Posterior vena cava (tissue), 2 donors: ENCODE data around the gene UBE2E1. TPM values are rescaled to one million over a fixed set of nuclear protein-coding genes. Genes with fewer than 3 reads are reported as not detected.

Source experiments
- DNase-seq: peaks from one replicate; pipeline ENCODE4 v3.0.0-alpha.2; 2020; ENCODE audit warnings: low spot score
- intact Hi-C, 2 donors: fragments of 100-400 bp; cut with DNase I; formaldehyde crosslinking; loops; one replicate each; pipeline versions ENCODE4 v1.14.1 to v1.14.2; 2022 to 2023
- total RNA-seq, 2 donors: library from RNA; stranded (reverse); fragmentation: NEBNext Ultra II Directional; extraction: Animal tissue kit (Norgen Biotek cat#: 25700); gene quantifications; one replicate each; pipeline ENCODE4 v1.2.1, GENCODE V29; 2021
- donor health status: DM: yes; HTN: yes; CAD: no.
- donor health status: DM: yes; HTN: yes; CAD: no.

Gene UBE2E1
- total RNA-seq, 2 donors from 2014 or later: 88.4 to 135 TPM

DNA sequence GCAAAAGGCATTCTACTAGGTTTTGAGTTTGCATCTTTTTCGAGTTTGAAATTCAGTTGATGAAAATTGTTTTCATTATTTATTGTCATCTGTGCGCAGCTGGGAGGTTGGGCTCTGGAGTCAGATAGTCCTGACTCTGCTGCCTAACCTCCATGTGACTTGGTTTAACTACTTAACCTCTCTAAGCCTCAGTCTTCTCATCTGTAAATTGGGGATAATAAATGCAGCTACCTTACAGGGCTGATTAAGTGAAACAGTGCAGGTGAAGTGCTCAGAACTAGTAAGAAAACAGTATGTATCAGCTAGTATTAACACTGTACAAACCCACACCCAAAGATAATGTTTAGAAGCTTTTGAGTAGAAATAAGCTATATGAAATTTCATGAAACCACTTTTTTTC lies 14.1 kb upstream of the UBE2E1 start:
- no peak for DNase-seq
- intact Hi-C loops: no loop called here

DNA sequence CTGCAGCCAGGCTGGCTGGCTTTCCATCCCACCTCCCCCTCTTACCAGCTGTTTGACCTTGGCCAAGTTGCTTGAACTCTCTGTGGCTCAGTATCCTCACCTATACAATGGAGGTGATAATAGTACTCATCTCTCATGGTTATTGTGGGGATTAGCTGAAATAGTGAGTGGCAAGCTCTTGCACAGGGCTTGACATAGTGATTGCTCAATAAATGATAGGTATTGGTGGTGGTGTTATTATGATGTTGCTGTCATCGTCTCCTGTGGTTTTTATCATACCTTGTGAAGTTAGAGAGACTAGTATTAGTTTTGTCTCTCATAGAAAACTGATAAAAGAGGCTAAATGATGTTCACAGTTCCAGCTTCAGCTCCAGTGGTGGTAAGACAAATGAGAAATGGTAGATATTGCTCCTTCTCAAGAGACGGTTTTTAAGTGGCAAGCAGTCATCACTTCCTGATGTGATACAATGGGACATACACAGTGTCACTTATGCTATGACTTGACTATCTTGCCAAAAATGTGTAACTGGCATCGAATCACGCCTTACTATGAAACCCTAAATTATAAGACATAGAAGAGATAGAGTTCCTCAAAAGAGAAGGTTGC lies 12.1 kb upstream of the UBE2E1 start:
- no peak for DNase-seq
- intact Hi-C loops: no loop called here

DNA sequence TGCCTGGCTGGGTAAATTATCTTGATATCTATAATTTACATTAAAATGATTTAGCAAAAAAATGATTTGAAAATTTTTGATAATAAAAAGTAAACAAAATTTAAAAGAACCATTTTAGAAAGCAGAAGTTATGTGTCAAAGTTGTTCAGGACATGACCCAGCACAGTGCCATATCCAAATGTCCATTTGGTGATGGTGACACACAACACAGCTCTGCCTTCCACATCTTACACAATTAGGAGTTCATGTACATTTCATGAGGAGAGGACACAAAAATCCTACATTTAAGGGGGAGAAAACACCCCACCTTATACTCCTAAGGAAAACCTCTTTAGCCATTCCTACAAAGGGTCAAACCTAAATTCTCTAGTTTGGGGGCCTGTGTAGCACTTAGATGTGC lies 10.7 kb upstream of the UBE2E1 start:
- intact Hi-C loops: no loop called here

DNA sequence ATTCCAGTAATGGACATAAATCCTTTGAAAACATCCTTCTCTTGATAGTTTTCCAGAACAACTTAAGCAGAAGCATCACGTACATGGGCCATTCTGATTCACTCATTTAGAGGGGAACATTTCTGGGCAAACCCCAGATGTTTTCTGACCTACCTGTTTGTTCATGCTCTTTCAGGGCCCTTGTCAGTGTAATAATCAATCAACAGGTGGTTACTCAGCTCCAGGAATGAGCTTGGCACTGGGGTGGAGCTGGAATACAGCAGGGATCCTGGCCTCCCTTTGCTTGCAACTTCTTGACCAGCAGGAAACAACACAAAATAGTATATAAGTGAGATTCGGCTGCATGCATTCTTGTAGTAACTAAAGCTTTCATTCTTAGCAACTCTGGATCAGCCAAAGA lies 9.2 kb upstream of the UBE2E1 start:
- no peak for DNase-seq
- intact Hi-C loops: no loop called here

More for the DNA sequence above, 10.7 kb upstream of the UBE2E1 start:
- DNase-seq: no peak

DNA sequence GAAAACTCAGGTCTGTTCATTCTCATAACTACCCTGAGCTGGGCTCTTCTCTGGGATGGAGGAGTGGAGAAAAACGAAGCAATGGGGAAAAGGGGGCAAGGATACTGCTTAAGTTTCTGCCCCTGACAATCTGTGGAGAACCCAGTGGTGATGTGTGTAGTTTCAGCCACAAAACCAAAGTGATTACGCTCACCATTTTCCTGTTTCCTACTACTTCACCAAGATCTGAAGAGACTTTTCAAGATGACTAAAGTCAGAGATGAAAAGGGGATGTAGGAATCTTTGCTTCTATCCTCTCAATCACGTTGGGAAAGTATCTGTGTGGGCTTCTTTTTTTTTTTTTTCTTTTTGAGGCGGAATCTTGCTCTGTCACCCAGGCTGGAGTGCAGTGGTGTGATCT lies 8.3 kb upstream of the UBE2E1 start:
- intact Hi-C loops: no loop called here
- DNase-seq: no peak

DNA sequence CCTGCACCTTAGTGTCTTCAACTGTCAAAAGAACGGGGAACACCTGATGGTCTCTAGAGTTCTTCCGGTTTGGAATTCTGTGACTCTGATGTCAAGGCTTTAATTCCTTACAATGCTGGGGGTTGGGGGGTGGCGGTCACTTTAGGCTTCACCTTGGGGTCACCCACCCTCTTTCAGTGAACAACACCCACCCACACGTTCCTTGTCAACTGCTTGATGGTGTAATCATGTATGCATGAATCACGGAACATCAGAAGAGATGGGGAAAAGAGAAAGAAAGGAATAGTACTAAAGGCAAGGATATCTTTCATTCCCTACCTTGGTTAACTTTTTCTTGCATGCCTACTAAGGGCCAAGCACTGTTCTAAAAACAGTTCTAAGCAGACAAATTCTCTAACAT lies 7.3 kb upstream of the UBE2E1 start:
- DNase-seq: no peak
- intact Hi-C loops: no loop called here

DNA sequence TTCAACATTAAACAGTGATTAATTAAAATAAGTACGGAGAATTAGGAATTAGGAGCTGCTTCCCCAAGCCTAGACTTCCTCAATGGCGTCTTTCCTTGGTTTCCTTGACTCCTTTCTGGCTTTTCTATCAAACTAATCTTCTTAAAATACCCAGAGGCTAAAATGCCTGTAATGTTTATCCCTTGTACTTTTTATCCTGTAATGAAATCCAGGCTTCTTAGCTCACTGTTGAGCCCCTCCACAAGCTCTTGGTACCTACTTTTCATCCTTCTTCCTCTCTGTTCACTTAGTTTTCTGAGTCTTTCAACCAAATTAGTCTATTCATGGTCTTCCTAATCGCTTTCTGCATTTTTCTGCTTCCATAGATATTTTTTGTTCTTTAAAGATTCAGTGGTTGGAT lies 6.9 kb upstream of the UBE2E1 start:
- intact Hi-C loops: no loop called here
- no peak for DNase-seq

DNA sequence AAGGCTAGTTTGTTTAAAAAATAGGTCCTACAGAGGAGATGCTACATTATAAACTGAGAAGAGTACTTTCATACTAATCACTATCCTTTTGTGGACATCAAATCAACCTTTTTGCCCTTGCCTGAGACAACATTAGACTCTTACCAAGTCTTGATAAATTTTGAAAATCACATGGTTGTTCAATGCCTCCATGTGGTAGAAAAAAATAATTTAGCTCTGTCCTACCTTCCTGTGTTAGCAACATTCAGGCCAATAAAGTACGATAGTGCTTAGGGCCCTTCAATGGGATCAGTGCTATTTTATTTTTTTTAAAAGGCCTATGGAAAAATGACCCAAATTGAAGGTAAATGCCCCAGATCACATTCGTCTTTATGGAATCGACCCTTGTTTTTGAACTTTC lies 5.0 kb upstream of the UBE2E1 start:
- no peak for DNase-seq
- intact Hi-C loops: no loop called here

DNA sequence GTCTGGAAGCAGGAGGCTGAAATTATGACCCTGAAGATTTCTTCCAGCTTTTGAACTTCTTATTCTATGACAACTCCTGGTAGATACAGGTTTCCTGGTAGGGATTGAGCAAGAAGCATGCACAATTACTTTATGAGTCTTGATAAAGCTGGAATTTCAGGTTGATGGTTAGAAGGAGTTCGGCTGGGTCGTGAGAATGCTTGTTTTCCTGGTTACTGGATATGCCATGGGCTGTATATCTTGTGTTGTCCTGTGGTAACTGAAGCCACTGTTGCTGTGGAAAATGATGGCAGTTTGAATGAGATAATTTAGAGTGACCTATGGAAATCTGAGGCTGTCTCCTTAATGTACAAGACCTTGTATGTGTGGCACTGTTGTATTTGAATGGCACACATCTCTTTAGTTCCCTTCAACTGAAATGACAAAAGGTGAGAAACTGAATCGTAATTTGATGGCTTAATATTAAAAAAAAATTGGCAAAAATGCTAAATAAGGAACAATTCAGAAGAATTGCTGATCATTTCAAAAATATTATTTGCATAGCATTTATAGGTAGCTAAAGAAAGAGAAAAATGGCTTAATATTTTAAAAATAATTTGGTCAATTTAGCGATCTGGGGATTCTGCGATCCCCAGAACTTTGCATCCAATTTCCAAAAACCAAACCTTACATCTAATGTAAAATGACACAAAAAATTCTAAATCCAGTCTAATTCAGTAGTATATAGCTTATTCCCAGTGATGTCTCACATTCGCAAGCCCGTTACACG lies 1.1 kb upstream of the UBE2E1 start:
- intact Hi-C loops: no loop called here
- no peak for DNase-seq

DNA sequence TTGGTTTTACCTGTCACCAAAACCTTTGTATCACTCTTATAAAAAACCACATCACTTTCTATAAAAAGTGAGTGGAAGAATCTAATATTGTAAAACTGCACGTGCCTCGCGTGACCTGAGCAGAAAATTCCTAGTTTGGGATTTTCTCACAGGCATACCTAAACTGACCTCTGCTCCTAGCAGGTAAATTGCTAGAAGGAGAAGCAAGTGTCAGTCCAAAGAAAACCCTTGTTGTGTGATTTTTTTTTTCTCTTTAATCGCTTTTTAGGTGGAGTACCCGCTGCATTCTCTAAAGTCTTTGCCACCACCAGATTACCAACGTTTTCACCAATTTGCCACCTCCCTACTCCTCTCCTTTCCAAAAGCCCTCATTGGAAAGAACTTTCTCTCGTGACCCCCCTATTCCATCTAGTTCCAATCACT lies 534 bp upstream of the UBE2E1 start:
- no peak for DNase-seq
- intact Hi-C loops: no loop called here

DNA sequence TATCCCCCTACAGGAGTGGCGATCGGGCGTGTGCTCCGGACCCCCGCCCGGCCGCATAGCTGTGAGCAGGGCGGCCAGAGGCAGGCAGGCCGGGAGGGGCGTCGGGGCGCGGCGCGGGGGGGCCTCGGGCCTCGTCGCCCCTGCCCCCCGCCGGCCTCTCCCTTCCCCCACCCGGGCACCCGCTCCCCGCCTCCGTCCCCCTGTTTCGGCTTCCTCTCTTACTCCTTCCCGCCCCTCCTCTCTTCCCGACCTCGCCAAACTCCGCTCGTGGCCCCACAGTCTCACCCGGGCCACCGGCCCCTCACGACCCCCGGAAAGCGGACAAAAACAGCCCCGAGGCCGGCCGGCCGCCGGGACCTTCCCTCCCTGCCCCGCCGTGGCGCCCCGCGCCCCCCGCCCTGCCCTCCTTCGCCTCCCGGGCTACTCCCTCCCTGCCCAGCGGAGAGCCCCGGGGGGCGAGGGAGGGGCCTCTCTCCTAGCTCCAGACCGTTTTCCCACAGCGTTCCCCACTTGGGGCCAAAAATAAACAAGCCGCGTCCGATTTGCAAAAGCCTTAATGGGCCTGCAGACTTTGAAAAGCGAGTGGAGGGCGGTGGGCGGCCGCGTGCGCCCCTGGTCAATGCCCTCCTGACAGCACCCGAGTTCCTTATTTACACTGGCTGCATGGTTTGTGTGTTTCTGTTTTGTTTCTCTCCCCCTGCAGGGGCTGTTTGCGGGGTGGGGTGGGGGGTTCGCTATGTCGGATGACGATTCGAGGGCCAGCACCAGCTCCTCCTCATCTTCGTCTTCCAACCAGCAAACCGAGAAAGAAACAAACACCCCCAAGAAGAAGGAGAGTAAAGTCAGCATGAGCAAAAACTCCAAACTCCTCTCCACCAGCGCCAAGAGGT lies 1.0 kb downstream of the UBE2E1 start:
- intact Hi-C loops: no loop called here
- peak; percentile 82 for DNase-seq

DNA sequence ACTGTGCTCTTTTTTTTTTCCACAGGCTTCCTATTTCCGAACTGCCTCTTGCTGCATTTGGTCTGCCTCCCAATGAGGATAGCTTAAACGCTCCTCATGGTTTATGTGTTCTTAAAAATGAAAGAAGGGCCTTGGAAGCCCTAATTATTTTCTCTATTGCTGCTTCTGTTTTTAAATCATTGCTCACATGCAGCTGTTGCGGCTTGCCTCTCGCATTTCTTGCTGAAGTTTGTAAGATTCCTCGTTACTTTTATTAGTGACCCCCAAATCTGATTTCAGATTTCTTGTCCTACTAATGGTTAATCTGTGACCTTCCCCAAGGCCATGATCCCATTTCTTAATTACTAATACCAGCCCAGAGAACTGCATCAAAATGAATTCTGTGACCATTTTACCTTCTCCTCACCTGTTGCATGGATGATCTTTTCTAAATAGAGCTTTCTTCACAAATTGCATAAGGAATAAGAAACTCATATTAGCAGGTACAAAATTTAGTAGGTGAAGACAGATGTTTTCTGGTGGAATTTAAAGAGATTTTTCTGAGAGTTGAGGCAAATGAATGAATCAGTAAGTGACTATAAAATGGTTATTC lies 1.8 kb downstream of the UBE2E1 start:
- intact Hi-C loops: no loop called here
- no peak for DNase-seq

DNA sequence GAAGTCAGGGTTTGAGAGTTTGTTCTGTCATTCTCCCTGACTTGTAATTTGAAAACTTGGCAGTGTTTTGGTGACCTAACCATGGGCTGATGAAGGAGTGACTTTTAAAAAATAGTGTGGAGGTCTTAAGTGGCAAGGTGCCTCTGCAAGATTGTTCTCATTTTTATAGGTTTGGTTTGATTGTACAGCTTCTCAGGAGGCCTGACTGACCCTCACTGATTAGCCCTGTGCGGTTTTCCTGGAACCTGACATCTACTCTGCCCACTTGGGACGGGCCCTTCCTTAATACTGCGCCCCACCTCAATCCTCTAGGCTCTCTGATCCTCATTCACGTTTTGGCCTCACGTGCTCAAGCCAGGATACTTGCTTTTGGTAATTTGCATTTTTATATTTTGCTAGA lies 2.8 kb downstream of the UBE2E1 start:
- DNase-seq: no peak
- intact Hi-C loops: no loop called here

DNA sequence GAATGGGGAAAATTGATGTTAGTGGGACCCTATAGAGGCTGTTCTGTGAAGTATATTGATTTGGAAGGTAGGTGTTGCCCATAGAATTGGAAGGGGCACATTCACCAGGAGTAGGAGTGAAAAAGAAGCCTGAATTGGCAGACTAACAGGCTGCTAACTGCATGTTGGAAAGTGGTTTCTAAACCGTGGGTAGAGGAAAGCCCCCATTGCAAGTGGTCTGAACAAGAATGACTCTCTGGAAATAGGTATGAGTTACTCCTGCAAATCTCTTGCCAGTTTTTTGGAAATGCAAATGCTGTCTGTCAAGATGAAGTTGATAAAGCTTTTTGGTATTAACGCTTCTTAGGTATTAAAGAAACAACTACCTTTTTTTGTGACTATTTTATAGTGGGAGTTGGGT lies 3.5 kb downstream of the UBE2E1 start:
- no peak for DNase-seq
- intact Hi-C loops: no loop called here

DNA sequence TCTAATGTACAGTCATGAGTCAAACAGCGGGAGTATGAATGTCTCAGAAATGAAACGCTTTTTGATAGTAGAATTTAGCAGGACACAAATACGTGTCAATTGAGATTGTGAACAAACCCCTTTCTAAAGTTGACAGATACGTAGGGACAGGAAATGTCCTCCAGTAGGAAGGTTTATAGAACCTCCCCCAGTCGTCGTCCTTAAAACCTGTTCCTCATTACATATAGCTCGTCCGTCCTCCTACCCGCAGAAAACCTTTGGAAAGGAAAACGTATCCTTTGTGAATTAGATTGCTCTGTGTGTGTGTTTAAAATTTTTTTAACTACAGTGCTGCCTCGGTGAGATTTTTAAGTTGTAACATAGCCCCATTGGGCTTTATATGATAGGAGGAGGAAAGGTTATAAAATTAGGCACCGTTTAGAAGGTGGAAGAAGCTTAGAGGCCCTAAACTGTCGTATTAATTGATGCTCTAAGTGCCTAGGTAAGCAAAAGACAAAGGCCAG lies 4.1 kb downstream of the UBE2E1 start:
- DNase-seq: no peak
- intact Hi-C loops: no loop called here

DNA sequence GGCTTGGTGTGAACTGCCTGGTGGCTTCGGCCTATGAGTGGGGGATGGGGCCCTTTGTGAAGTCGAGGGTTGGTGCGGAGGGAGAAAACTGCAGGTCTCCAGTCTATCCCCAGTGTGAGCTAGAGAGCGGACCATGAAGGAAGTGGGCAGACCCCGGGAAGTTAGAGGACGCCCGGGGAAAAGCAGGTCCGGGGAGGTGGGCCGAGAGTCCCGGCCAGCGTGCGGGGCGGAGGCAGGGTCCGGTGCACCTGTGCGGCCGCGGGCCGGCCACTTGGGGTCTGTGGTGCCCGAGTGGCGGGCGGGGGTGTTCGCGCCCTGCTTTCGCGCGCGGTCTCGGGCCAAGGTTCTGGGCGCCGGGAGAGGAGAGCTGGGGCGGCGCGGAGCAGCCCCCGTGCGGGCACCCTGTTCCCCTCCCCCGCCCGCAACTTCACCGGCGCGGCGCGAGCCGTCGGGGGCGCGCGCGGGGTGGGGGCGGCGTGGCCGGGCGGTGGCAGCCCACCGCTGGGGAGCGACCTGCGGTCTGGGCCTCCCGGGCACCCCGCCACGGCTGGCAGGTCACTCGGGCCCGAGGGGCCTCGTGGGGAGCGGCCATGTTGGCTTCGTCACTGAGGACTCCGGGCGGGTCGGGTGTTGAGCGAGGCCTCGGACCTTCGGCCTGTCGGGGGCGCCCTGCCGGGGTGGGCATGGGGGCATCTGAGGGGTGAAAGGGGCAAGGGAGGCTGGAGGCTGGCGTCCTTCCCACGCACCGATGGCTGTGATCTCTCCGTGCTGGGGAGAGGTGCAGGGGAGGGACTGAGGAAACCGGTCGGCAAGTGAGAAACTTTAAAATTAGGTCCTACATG lies 4.8 kb downstream of the UBE2E1 start:
- peak; percentile 88 for DNase-seq
- intact Hi-C loops: no loop called here

DNA sequence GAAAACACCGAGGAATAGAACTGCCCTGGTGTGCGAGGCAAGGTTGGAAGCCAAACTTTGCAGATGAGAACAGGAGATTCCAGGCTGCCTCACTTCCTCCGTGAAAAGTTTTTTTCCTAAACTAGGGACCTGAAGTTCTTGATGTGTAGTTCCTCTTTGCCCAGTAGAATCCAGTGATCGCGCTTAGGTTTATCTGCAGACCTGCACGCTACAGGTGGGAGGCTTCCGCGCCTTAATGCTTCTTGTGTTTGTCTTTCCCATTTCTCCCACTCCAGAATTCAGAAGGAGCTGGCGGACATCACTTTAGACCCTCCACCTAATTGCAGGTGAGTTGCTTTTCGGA lies 5.4 kb downstream of the UBE2E1 start:
- intact Hi-C loops: no loop called here
- DNase-seq: no peak

DNA sequence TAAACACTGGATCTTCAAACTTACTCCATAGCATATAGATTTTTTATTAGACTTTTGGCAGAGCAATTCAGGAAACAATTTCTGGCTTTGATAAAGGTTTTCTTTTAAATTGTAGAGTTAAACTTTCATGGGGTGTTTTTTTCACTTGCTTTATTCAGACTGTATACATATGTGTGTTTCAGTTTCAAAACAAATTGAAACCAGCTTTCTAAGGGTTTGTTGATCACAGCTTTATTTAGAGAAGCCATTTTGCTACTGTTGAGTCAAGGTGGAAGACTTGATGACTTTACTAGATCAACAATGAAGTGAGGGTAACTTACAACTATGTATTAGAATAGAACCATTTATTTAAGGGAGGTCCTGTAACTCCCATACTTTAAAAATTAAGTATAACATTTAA lies 6.2 kb downstream of the UBE2E1 start:
- intact Hi-C loops: no loop called here
- no peak for DNase-seq

DNA sequence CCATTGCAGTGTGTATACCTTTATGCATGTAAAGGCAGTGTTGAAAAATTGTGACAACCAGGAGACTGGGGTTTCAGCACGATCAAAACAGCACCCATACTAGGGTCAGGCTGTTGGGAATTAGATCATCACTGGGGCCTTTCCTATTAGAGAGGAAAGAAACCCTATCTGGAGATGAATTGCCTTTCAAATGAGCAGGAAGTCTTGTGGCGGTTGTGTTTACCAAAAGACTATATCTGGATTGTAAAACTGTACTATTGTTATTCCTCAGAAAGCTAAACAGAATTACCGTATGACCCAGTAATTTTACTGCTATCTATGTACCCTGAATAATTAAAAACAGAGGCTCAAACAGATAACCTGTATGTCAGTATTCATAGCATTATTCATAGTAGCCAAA lies 10.1 kb downstream of the UBE2E1 start:
- intact Hi-C loops: no loop called here
- no peak for DNase-seq
